H9 (cell line): Measurements from ENCODE around the gene ALKBH5. TPM values are rescaled to one million over a fixed set of nuclear protein-coding genes. Genes with fewer than 3 reads are reported as not detected.

Experiments used
- DNase-seq: peaks from one replicate; pipeline ENCODE4 v3.0.0-alpha.2; 2017
- H2AFZ ChIP-seq: one replicate; pipeline ENCODE4 v1.6.1; 2013; ENCODE audit warnings: mild to moderate bottlenecking, low read length, control low read depth, moderate library complexity
- H2AK5ac ChIP-seq: 2 replicates; pipeline ENCODE4 v1.6.1; 2013; ENCODE audit warnings: low read length, control low read depth, mixed read lengths; ENCODE audit not compliant: insufficient read length
- H2BK120ac ChIP-seq: one replicate; pipeline ENCODE4 v1.6.1; 2013; ENCODE audit warnings: low read depth, mild to moderate bottlenecking, low read length, control low read depth, inconsistent platforms; ENCODE audit not compliant: poor library complexity, severe bottlenecking
- H2BK12ac ChIP-seq: 2 replicates; pipeline ENCODE4 v1.6.1; 2013; ENCODE audit warnings: low read length, control low read depth, mixed read lengths, low read depth; ENCODE audit not compliant: insufficient read length
- H2BK15ac ChIP-seq: 2 replicates; pipeline ENCODE4 v1.6.1; 2013; ENCODE audit warnings: low read depth, low read length, control low read depth
- H2BK20ac ChIP-seq: one replicate; pipeline ENCODE4 v1.6.1; 2013; ENCODE audit warnings: low read depth, mild to moderate bottlenecking, low read length, control low read depth, inconsistent platforms; ENCODE audit not compliant: poor library complexity, severe bottlenecking
- H2BK5ac ChIP-seq: 2 replicates; pipeline ENCODE4 v1.6.1; 2013; ENCODE audit warnings: low read length, control low read depth, mixed read lengths; ENCODE audit not compliant: insufficient read length
- H3K14ac ChIP-seq: 2 replicates; pipeline ENCODE4 v1.6.1; 2013; ENCODE audit warnings: low read length, control low read depth; ENCODE audit not compliant: insufficient read depth
- H3K18ac ChIP-seq: 2 replicates; pipeline ENCODE4 v1.6.1; 2013; ENCODE audit warnings: low read depth, mild to moderate bottlenecking, mixed read lengths, low read length, control low read depth; ENCODE audit not compliant: insufficient read length
- H3K23ac ChIP-seq: 2 replicates; pipeline ENCODE4 v1.6.1; 2013; ENCODE audit warnings: low read length, control low read depth, mixed read lengths, low read depth; ENCODE audit not compliant: insufficient read length
- H3K23me2 ChIP-seq: 2 replicates; pipeline ENCODE4 v1.6.1; 2013; ENCODE audit warnings: low read depth, mild to moderate bottlenecking, mixed read lengths, low read length, control low read depth; ENCODE audit not compliant: insufficient read length, poor library complexity, severe bottlenecking
- H3K27ac ChIP-seq: 2 replicates; pipeline ENCODE4 v1.5.1; 2013; ENCODE audit warnings: low read length, control low read depth, mixed read lengths, low read depth; ENCODE audit not compliant: insufficient read length
- H3K27me3 ChIP-seq: 2 replicates; pipeline ENCODE4 v1.6.1; 2013; ENCODE audit warnings: low read length, control low read depth, inconsistent platforms; ENCODE audit not compliant: insufficient read depth
- H3K4ac ChIP-seq: 2 replicates; pipeline ENCODE4 v1.6.1; 2013; ENCODE audit warnings: low read depth, mild to moderate bottlenecking, control low read depth, inconsistent platforms, low read length, moderate library complexity
- H3K4me1 ChIP-seq: 2 replicates; pipeline ENCODE4 v1.6.1; 2013; ENCODE audit warnings: low read length, control low read depth, inconsistent platforms; ENCODE audit not compliant: insufficient read depth
- H3K4me2 ChIP-seq: 2 replicates; pipeline ENCODE4 v1.6.1; 2013; ENCODE audit warnings: low read length, control low read depth, mixed read lengths; ENCODE audit not compliant: insufficient read length, insufficient read depth
- H3K56ac ChIP-seq: 2 replicates; pipeline ENCODE4 v1.6.1; 2013; ENCODE audit warnings: low read depth, mild to moderate bottlenecking, mixed read lengths, low read length, control low read depth; ENCODE audit not compliant: insufficient read length
- H3K79me1 ChIP-seq: 2 replicates; pipeline ENCODE4 v1.6.1; 2013; ENCODE audit warnings: low read depth, mild to moderate bottlenecking, moderate library complexity, low read length, control low read depth, inconsistent platforms; ENCODE audit not compliant: insufficient read depth, poor library complexity, severe bottlenecking
- H3K79me2 ChIP-seq: 2 replicates; pipeline ENCODE4 v1.6.1; 2013; ENCODE audit warnings: low read length, control low read depth, inconsistent platforms; ENCODE audit not compliant: insufficient read depth
- H3K9ac ChIP-seq: 2 replicates; pipeline ENCODE4 v1.6.1; 2013; ENCODE audit warnings: low read length, control low read depth, mixed read lengths; ENCODE audit not compliant: insufficient read length; ENCODE audit errors: extremely low read depth
- H3K9me3 ChIP-seq: one replicate; pipeline ENCODE4 v1.6.1; 2013; ENCODE audit warnings: low read depth, low read length, inconsistent platforms; ENCODE audit not compliant: control insufficient read depth
- H3T11ph ChIP-seq: one replicate; pipeline ENCODE4 v1.6.1; 2013; ENCODE audit warnings: mild to moderate bottlenecking, low read length, control low read depth, inconsistent platforms
- H4K20me1 ChIP-seq: one replicate; pipeline ENCODE4 v1.6.1; 2013; ENCODE audit not compliant: control insufficient read depth, insufficient read length, insufficient read depth
- H4K5ac ChIP-seq: 2 replicates; pipeline ENCODE4 v1.6.1; 2013; ENCODE audit warnings: low read depth, mild to moderate bottlenecking, mixed read lengths, low read length, control low read depth; ENCODE audit not compliant: insufficient read length
- H4K8ac ChIP-seq: replicated peaks from 2 replicates; pipeline ENCODE4 v1.6.1; 2013; ENCODE audit warnings: low read length, control low read depth, mixed read lengths, low read depth; ENCODE audit not compliant: insufficient read length
- H4K91ac ChIP-seq: 2 replicates; pipeline ENCODE4 v1.6.1; 2013; ENCODE audit warnings: low read depth, mild to moderate bottlenecking, moderate library complexity, mixed read lengths, low read length, control low read depth; ENCODE audit not compliant: insufficient read length
- H3K27ac Mint-ChIP-seq, 3 experiments: 2 replicates in 2 of 3; 3 replicates in 1 of 3; pipeline ENCODE4 v1.8.0; 2020 to 2021; ENCODE audit warnings: mixed read lengths in 3 of 3, mild to moderate bottlenecking in 1 of 3, moderate library complexity in 1 of 3
- H3K27me3 Mint-ChIP-seq: 2 replicates; pipeline ENCODE4 v1.8.0; 2021; ENCODE audit warnings: low read depth, mild to moderate bottlenecking, moderate library complexity, mixed read lengths
- H3K36me3 Mint-ChIP-seq, 3 experiments: 2 replicates in 2 of 3; 3 replicates in 1 of 3; pipeline ENCODE4 v1.8.0; 2020 to 2021; ENCODE audit warnings: low read depth in 3 of 3, mixed read lengths in 3 of 3; ENCODE audit not compliant: insufficient read depth in 1 of 3
- H3K4me1 Mint-ChIP-seq, 2 experiments: 2 replicates each; pipeline ENCODE4 v1.8.0; 2020; ENCODE audit warnings: mixed read lengths in 2 of 2
- H3K4me3 Mint-ChIP-seq, 2 experiments: 2 replicates in 1 of 2; 3 replicates in 1 of 2; pipeline ENCODE4 v1.8.0; 2020 to 2021; ENCODE audit warnings: mild to moderate bottlenecking in 2 of 2, mixed read lengths in 2 of 2, moderate library complexity in 1 of 2
- H3K9me3 Mint-ChIP-seq, 2 experiments: 2 replicates in 1 of 2; 3 replicates in 1 of 2; pipeline ENCODE4 v1.8.0; 2020; ENCODE audit warnings: mild to moderate bottlenecking in 2 of 2, mixed read lengths in 2 of 2, moderate library complexity in 1 of 2
- CTCF ChIP-seq: fragments of 200-600 bp; sonication (generic); conservative IDR thresholded peaks from 3 replicates; pipeline ENCODE4 v1.8.0; 2021; ENCODE audit warnings: antibody characterized with exemption, mild to moderate bottlenecking
- WGBS: extraction: QIAGEN DNeasy Blood & Tissue Kit; methylation state at CpG from one replicate; pipeline ENCODE4 v1.1.7; 2013; ENCODE audit warnings: missing lambda C conversion rate, low lambda C conversion rate, mixed read lengths; ENCODE audit not compliant: insufficient read length; ENCODE audit errors: extremely low coverage; 5-methylcytosine and 5-hydroxymethylcytosine counted together
- total RNA-seq: library from RNA; stranded (reverse); gene quantifications from 2 replicates; pipeline ENCODE4 v1.2.1, GENCODE V29; 2021

Gene ALKBH5
- total RNA-seq, 1 experiment from 2014 or later: 89.8 TPM

GRCh38 chr17:18139092-18139491 lies 44.5 kb upstream of the ALKBH5 start:
- Histone ChIP-seq H3K4me2 (no peak overlapping the region), H3K23ac (no peak overlapping the region), H4K91ac (no peak overlapping the region), H3K9ac (no peak overlapping the region), H2BK15ac (no peak overlapping the region), H3K27me3 (no peaks in the 10 kb centered on the region), H3K27ac (no peak overlapping the region), H3K18ac (no peak overlapping the region), H3K79me1 (no peaks in the 10 kb centered on the region), H2AK5ac (no peak overlapping the region), H3K23me2 (no peaks in the 10 kb centered on the region), H4K8ac (no peak overlapping the region), H4K5ac (no peak overlapping the region), H3K56ac (no peak overlapping the region), H3K4ac (no peak overlapping the region), H2BK120ac (no peak overlapping the region), H4K20me1 (no peaks in the 10 kb centered on the region), H3K4me1 (peaks cover 3% of the 10 kb centered on the region; the same call in 1 of the 2 replicates), H2BK5ac (no peak overlapping the region), H3K14ac (no peak overlapping the region), H3K9me3 (no peaks in the 10 kb centered on the region), H3T11ph (no peak overlapping the region), H2BK12ac (no peak overlapping the region), H3K79me2 (no peaks in the 10 kb centered on the region), H2BK20ac (no peak overlapping the region), H2AFZ (no peak overlapping the region)
- TF ChIP-seq CTCF: no peak
- no peak for DNase-seq
- no CpG with 5 or more reads among the region's 2 CpGs for WGBS
- peaks cover 11% of the 10 kb centered on the region for H3K27me3 Mint-ChIP-seq
- H3K4me1 Mint-ChIP-seq: peaks cover 15 to 26% of the 10 kb centered on the region in 2 experiments
- H3K36me3 Mint-ChIP-seq: no peaks in the 10 kb centered on the region
- no peak overlapping the region for H3K4me3 Mint-ChIP-seq
- no peak overlapping the region for H3K27ac Mint-ChIP-seq
- no peaks in the 10 kb centered on the region for H3K9me3 Mint-ChIP-seq
